ENCODE measurements around the gene LPXN. TPM values are rescaled to one million over a fixed set of nuclear protein-coding genes. Genes with fewer than 3 reads are reported as not detected.
A peak's percentile ranks its signal among the peaks of the same experiment; 100 is the strongest.

Gene LPXN
- total RNA-seq (10 to 100 TPM; 92.8 to 99.8 TPM), total RNA-seq (115 to 247 reads per million in 2 donors)

DNA sequence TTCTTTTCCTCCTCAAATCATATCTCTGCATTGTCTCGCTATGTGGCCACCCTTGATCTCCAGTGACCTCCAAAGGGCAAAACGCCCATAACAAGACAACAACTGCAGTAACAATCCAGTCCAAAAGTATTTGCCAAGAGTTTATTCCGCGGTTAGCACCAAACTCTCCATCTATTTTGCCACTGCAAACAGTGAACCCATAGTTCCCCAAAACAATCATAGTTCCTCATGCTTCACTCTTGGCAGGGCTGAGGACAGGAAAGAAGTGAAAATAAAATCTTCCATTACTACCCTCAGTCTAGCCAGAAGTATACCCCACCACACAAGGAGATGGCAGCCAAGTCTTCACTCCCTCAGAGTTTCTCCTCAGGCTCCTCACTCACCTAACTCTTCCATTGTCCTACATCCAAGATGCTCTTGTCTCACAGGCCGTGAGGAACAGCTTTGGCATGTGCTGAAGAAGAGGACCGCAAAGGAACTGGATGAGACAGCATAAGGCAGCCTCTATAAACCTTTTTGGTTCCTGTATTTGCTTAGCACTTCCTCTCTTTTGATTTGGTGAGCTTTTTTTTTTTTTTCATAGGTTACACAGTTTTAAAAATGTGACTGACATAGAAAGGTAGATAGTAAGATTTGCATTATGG is at the start of gene LPXN:
Gene LPXN (minus strand): TSS at position 480 of the 644 bp plus-strand sequence. CDS start 84 bp downstream, at position 396.
- H3K36me3 Mint-ChIP-seq (ENCODE audit: low read depth): peaks cover 7% of the 10 kb centered on the region
- no peaks in the 10 kb centered on the region for H3K27me3 Mint-ChIP-seq
- peaks cover 54% of the 10 kb centered on the region for H3K4me1 Mint-ChIP-seq

DNA sequence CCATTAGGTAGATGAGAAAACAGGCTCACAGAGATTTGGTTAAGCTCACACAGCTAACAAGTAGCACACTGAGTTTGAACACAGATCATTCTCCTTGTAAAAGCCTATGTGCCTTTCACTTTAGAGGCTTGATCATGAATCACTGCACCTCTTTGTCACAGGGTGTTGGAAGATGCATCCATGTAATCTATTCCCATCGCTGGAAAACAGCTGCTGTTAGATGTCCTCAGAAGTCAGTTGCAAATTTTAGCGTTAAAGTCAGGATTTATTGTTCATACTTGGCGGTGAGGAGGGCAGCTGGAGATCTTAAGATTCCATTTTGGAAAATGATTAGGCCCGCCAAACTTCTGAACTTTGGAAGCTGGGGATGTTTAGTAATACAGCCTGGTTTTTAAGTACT is 49.4 kb upstream of the LPXN start:
- Mint-ChIP-seq H3K4me3 (no peak overlapping the region), H3K27ac (no peak overlapping the region), H3K27me3 (no peaks in the 10 kb centered on the region), H3K4me1 (peaks cover 6% of the 10 kb centered on the region), H3K36me3 (ENCODE audit: low read depth) (peaks cover 8% of the 10 kb centered on the region)
- no peak for DNase-seq
- H3K9me3 ChIP-seq (ENCODE audit: control insufficient read depth, low read length, poor library complexity, severe bottlenecking): no peaks in the 10 kb centered on the region
- ATAC-seq: no peak

More for the DNA sequence above, at the start of gene LPXN:
- H3K4me3 Mint-ChIP-seq: peak within 1 kb of the TSS; percentile 98
- peak within 1 kb of the TSS; percentile 100 for H3K27ac Mint-ChIP-seq
- ATAC-seq (no peak), DNase-seq (peak; percentile 18 to 41 (median 32))
- no peaks in the 10 kb centered on the region for H3K9me3 ChIP-seq (ENCODE audit: control insufficient read depth, low read length, poor library complexity, severe bottlenecking)

DNA sequence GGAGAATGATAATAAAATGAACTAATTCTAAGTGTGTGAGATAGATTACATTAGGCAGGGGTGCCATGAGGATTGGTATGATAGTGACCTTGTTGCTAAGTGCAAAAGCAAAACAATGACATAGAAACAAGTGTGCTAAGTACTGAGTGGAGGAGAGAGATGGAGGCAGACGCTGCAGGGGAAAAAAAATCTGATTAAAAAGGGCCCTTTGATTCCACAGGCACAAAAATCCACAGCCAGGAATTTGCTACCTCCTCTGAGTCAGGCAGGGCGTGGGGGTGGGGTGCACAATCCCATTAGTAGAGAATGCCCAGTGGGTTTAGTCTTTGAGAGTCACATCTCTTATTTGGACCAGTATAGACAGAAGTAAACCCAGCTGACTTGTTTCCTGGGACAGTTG is 46.7 kb upstream of the LPXN start, which contains the start of gene CNTF:
Gene CNTF (plus strand): TSS at position 322 of the 400 bp plus-strand sequence. CDS start 88 bp downstream, outside the sequence.
- ATAC-seq (no peak), DNase-seq (no peak)
- Mint-ChIP-seq H3K4me1 (peaks cover 10% of the 10 kb centered on the region), H3K4me3 (peak within 1 kb of the TSS; percentile 25), H3K27me3 (no peaks in the 10 kb centered on the region), H3K36me3 (ENCODE audit: low read depth) (peaks cover 9% of the 10 kb centered on the region), H3K27ac (peak within 1 kb of the TSS; percentile 72)
- H3K9me3 ChIP-seq (ENCODE audit: control insufficient read depth, low read length, poor library complexity, severe bottlenecking): no peaks in the 10 kb centered on the region

DNA sequence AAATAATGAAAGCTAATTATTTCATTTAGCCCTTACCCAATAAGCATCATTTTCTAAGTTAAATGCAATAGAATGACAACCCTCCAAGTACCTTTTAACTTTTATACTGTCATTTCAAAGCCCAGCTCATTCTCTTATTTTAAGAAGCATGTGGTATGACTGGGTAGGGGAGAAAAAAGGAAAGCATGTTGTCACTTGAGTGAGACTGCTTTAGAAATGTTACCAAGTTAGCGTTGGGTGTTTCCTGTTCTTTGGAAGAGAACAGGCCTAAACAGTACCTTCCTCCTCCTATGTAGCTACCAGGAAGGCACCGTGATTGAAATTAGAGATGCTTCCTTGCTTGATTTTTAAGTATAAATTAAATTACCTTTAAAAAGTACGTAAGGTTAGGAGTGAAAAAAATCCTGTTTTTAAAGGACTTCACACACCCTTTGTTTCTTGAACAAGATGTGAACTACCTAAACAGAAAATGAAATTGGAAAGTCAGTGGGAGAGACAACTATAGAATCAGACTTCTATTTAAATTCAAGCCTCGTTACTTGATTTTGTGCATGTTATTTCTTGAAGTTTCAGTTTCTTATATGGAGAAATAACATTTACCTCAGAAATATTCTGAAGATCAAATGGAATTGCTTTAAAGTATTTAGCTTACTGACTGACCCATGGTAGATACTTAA is 46.1 kb upstream of the LPXN start:
- Mint-ChIP-seq H3K4me3 (no peak overlapping the region), H3K4me1 (peaks cover 10% of the 10 kb centered on the region), H3K36me3 (ENCODE audit: low read depth) (peaks cover 10% of the 10 kb centered on the region), H3K27me3 (no peaks in the 10 kb centered on the region), H3K27ac (peak overlapping the region; percentile 72)
- H3K9me3 ChIP-seq (ENCODE audit: control insufficient read depth, low read length, poor library complexity, severe bottlenecking): no peaks in the 10 kb centered on the region
- DNase-seq: no peak
- no peak for ATAC-seq

DNA sequence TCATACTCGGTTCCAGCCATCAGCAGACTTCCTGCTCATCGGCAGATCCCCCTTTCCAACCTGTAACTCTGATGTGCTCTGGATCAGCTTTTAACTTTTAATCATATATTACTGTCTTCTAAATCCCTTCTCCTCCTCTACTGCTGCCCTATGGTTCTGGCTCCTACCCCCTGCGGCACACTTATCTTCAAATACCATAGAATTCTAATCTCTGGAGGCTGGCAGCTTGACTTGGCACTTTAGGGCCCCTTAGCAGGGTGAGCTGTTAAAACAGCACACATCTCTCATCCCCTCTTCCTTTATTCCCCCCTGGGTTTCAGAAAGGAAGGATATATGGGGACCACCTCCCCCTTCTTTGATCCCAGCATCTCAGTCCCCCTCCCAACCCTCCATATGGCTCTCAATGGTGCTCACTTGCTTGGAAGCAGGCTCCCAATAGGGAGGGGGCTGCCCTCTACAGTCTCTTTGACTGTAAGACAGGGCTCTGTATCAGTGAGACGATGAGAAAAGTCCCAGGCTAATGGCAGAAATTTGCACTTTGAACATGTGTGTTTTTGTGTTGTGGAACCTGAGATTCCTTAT is 42.4 kb upstream of the LPXN start:
- ATAC-seq (no peak), DNase-seq (no peak)
- Mint-ChIP-seq H3K36me3 (ENCODE audit: low read depth) (peaks cover 15% of the 10 kb centered on the region), H3K4me3 (no peak overlapping the region), H3K4me1 (peaks cover 7% of the 10 kb centered on the region), H3K27me3 (no peaks in the 10 kb centered on the region), H3K27ac (peak overlapping the region; percentile 83)
- no peaks in the 10 kb centered on the region for H3K9me3 ChIP-seq (ENCODE audit: control insufficient read depth, low read length, poor library complexity, severe bottlenecking)

DNA sequence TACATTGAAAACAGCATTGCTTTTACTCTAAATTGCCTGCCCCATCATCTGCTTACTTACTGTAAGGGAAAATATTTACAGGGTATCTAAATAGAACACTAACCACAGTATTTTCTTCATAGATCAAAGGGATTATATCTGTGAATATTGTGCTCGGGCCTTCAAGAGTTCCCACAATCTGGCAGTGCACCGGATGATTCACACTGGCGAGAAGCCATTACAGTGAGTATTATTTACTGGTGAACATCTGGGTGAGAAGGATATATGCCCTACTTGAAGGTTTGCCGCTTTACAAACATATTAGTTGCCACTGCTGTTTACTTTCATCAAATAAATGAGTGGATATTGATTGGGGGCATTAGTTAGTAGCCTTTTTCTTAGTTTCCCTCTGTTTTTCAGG is 40.9 kb upstream of the LPXN start:
- Mint-ChIP-seq H3K27me3 (no peaks in the 10 kb centered on the region), H3K27ac (no peak overlapping the region), H3K4me1 (peaks cover 7% of the 10 kb centered on the region), H3K36me3 (ENCODE audit: low read depth) (peaks cover 13% of the 10 kb centered on the region), H3K4me3 (no peak overlapping the region)
- DNase-seq: no peak
- no peaks in the 10 kb centered on the region for H3K9me3 ChIP-seq (ENCODE audit: control insufficient read depth, low read length, poor library complexity, severe bottlenecking)
- ATAC-seq: no peak

DNA sequence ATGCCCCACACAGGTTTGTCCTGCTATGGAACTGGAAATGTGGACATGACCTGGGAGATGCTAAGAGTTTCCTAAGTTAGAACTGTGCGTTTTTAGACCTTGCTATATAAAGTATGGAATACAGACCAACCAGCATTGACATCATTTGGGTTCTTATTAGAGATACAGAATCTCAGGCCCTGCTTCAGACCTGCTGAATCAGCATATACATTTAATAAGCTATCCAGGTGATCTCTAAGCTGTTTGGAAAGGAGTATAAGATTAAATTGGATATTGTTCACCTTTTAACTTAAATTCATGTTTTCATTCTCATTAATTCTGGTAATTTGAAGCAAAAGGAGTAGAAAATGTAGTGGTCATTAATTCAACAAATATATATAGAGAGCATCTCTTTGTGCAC is 39.9 kb upstream of the LPXN start:
- peaks cover 11% of the 10 kb centered on the region for H3K4me1 Mint-ChIP-seq
- H3K27me3 Mint-ChIP-seq: no peaks in the 10 kb centered on the region
- peaks cover 17% of the 10 kb centered on the region for H3K36me3 Mint-ChIP-seq (ENCODE audit: low read depth)
- H3K9me3 ChIP-seq (ENCODE audit: control insufficient read depth, low read length, poor library complexity, severe bottlenecking): no peaks in the 10 kb centered on the region
- ATAC-seq: no peak
- no peak overlapping the region for H3K4me3 Mint-ChIP-seq
- no peak overlapping the region for H3K27ac Mint-ChIP-seq
- DNase-seq: no peak

DNA sequence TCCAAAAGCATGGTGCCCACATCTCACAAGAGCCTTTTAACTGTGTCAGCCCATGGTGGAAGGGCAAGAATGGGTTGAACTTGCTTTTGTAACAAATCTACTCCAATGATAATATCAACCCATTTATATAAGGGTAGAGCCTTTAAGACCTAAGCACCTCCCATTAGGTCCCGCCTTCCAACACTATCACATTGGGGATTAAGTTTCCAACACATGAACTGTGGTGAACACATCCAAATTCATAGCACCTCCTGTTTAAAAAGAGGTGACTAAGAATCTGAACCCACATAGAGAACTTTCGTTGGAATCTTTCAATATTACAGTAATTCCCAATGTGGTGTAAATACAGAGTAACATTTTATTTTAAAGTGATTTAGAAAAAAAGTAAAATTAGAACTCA is 37.6 kb upstream of the LPXN start:
- Mint-ChIP-seq H3K27ac (peak overlapping the region; percentile 80), H3K4me1 (peaks cover 11% of the 10 kb centered on the region), H3K4me3 (no peak overlapping the region), H3K27me3 (no peaks in the 10 kb centered on the region), H3K36me3 (ENCODE audit: low read depth) (peaks cover 15% of the 10 kb centered on the region)
- DNase-seq (no peak), ATAC-seq (no peak)
- H3K9me3 ChIP-seq (ENCODE audit: control insufficient read depth, low read length, poor library complexity, severe bottlenecking): no peaks in the 10 kb centered on the region

DNA sequence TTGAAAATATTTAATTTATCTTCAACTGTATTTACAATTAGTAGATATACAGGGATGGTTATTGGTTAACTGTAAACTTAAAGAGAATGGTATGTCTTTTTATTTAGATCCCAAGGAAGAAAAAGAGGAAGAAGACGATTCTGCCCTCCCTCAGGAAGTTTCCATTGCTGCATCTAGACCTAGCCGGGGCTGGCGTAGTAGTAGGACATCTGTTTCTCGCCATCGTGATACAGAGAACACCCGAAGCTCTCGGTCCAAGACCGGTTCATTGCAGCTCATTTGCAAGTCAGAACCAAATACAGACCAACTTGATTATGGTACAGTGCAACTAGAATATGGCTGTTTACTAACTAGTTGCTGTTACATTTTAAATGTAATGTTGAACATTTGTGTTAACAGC is 34.1 kb upstream of the LPXN start:
- no peak overlapping the region for H3K4me3 Mint-ChIP-seq
- no peaks in the 10 kb centered on the region for H3K9me3 ChIP-seq (ENCODE audit: control insufficient read depth, low read length, poor library complexity, severe bottlenecking)
- H3K36me3 Mint-ChIP-seq (ENCODE audit: low read depth): peaks cover 14% of the 10 kb centered on the region
- H3K4me1 Mint-ChIP-seq: peaks cover 30% of the 10 kb centered on the region
- ATAC-seq (no peak), DNase-seq (no peak)
- H3K27ac Mint-ChIP-seq: no peak overlapping the region
- H3K27me3 Mint-ChIP-seq: no peaks in the 10 kb centered on the region

DNA sequence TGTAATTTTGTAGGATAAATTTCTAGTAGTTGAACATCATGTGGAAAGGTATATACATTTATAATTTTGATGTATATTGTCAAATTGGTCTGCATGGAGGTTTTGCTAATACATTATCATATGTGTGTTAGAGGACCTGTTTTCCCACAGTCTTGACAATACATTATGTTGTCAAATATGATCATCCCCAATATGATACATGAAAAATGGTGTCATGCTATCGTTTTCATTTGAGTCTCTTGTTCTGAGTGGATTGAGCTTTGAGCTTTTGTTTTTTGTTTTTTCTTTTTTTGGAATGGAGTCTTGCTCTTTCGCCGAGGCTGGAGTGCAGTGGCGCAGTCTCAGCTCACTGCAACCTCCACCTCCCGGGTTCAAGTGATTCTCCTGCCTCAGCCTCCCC is 32.7 kb upstream of the LPXN start:
- Mint-ChIP-seq H3K27me3 (no peaks in the 10 kb centered on the region), H3K4me1 (peaks cover 40% of the 10 kb centered on the region), H3K4me3 (no peak overlapping the region), H3K27ac (no peak overlapping the region), H3K36me3 (ENCODE audit: low read depth) (peaks cover 10% of the 10 kb centered on the region)
- ATAC-seq: no peak
- no peaks in the 10 kb centered on the region for H3K9me3 ChIP-seq (ENCODE audit: control insufficient read depth, low read length, poor library complexity, severe bottlenecking)
- no peak for DNase-seq

DNA sequence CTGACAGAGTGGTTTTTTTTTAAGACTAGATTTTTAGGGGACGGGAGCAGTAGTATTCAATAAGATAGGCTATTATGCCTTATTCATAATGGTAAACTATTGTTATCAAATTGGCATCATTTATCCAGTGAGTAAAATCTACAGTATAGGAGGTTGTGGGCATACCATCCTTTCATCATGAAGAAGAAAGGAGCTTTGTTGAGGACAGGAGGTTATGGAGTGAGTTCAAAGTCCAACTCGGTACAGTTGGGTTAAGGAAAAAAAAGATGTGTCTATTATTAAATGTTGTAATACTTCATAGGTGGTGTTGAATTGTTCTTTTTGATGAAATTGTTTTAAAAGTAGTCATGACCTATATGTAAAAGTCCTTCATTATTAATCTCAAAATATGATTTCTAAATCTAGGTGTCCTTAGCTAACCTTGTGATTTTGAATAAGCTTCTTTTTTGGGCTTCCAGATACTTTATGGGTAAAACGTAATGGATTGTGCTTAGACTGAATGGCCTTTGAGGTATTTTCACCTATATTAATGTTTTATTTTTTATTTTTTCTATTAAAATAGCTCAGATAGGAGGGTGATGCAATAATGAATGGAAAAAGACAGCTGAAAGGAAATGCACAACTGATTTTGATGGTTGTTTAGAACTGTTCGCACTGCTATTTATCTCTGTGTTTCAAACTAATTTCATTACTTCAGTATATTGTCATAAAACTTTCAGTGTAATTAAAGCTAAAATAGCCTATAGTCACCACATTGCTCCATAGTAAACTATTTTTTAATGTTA is 31.5 kb upstream of the LPXN start:
- Mint-ChIP-seq H3K27me3 (no peaks in the 10 kb centered on the region), H3K27ac (peak overlapping the region; percentile 54), H3K4me1 (peaks cover 48% of the 10 kb centered on the region), H3K36me3 (ENCODE audit: low read depth) (peaks cover 15% of the 10 kb centered on the region), H3K4me3 (no peak overlapping the region)
- DNase-seq: no peak
- no peaks in the 10 kb centered on the region for H3K9me3 ChIP-seq (ENCODE audit: control insufficient read depth, low read length, poor library complexity, severe bottlenecking)
- no peak for ATAC-seq

DNA sequence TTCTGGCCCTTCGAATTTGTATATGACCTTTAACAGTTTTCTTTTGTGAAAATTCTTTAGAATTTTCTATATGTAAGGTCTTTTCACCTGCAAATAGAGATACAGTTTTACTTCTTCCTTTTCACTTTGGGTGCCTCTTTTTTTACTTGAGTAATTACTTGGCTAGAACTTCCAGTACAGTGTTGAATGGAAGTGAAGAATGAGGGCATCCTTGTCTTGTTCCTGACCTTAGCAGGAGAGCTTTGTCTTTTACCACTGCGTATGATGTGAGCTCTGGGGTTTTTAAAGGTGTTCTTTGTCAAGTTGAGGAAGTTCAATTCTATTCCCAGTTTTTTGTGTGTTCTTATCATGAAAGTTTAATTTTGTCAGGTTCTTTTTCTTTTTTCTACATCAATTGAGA is 24.9 kb upstream of the LPXN start:
- no peak for DNase-seq
- H3K27ac Mint-ChIP-seq: no peak overlapping the region
- ATAC-seq: no peak
- no peak overlapping the region for H3K4me3 Mint-ChIP-seq
- H3K27me3 Mint-ChIP-seq: no peaks in the 10 kb centered on the region
- peaks cover 65% of the 10 kb centered on the region for H3K4me1 Mint-ChIP-seq
- H3K9me3 ChIP-seq (ENCODE audit: control insufficient read depth, low read length, poor library complexity, severe bottlenecking): no peaks in the 10 kb centered on the region
- H3K36me3 Mint-ChIP-seq (ENCODE audit: low read depth): peaks cover 5% of the 10 kb centered on the region

Measured in T-helper 17 cell (primary cell).